Gastrocnemius medialis (tissue), 4 donors: ENCODE measurements around the gene COX4I1.

Experiments
- POLR2A ChIP-seq, 2 donors: fragments of 450-650 bp; IDR thresholded peaks; one replicate each; pipeline ENCODE4 v1.6.1; 2017; ENCODE audit warnings: antibody characterized with exemption in 2 of 2, mild to moderate bottlenecking in 2 of 2, moderate library complexity in 2 of 2
- TF ChIP-seq, protein P1 (sequence below), 5 experiments: fragments of 450-650 bp in 3 of 5; fragments of 200-600 bp in 2 of 5; sonication (generic) in 2 of 5; IDR thresholded peaks in 4 of 5; conservative IDR thresholded peaks in 1 of 5; 1 replicate in 4 of 5; 2 replicates in 1 of 5; pipeline ENCODE4 v1.5.1; 2016 to 2019; ENCODE audit warnings: antibody characterized with exemption in 5 of 5, mild to moderate bottlenecking in 3 of 5, moderate library complexity in 3 of 5

DNA sequence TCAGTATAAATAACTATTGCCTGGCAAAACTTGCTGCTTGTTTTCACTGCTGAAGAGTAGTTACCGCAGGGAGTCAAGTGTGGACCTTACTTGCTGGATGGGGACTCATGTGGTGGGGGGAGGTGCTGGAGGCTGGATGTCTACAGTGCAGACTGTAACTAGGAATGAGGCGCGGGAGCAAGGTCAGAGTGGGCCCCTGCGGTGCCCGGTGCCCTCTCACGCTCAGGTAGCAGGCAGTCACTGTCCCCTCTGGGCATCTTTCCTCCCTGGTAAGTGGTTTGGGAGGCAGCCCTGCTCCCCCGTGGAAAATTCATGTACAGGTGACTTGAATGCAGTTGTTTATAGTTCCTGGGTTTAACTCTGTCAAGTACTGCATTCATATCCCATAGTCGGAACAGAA is 4.8 kb upstream of the COX4I1 start:
- TF ChIP-seq, protein P1, sequence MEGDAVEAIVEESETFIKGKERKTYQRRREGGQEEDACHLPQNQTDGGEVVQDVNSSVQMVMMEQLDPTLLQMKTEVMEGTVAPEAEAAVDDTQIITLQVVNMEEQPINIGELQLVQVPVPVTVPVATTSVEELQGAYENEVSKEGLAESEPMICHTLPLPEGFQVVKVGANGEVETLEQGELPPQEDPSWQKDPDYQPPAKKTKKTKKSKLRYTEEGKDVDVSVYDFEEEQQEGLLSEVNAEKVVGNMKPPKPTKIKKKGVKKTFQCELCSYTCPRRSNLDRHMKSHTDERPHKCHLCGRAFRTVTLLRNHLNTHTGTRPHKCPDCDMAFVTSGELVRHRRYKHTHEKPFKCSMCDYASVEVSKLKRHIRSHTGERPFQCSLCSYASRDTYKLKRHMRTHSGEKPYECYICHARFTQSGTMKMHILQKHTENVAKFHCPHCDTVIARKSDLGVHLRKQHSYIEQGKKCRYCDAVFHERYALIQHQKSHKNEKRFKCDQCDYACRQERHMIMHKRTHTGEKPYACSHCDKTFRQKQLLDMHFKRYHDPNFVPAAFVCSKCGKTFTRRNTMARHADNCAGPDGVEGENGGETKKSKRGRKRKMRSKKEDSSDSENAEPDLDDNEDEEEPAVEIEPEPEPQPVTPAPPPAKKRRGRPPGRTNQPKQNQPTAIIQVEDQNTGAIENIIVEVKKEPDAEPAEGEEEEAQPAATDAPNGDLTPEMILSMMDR (IDR thresholded peaks at IDR 0.05 in 4 of 5, conservative IDR thresholded peaks at IDR 0.05 in 1 of 5), result no peak
- TF ChIP-seq POLR2A (IDR thresholded peaks at IDR 0.05), result no peak
